HEK293 (cell line): ENCODE results near the gene NTMT1.

ENCODE experiments used
- CTCF ChIA-PET: fragments of 350-600 bp; formaldehyde crosslinking; extraction: SDS; loops from one replicate; lab custom pipeline; 2021; ENCODE audit warnings: antibody characterized with exemption; lab: Yijun Ruan, JAX
- POLR2A ChIA-PET: fragments of 300-600 bp; formaldehyde crosslinking; extraction: SDS; loops from one replicate; lab custom pipeline; 2020; ENCODE audit warnings: antibody characterized with exemption, inconsistent platforms; lab: Yijun Ruan, JAX
- H3K27ac ChIP-seq: fragments of 200-500 bp; sonication (Bioruptor generic); 2 replicates; pipeline ENCODE4 v1.5.1; 2014; ENCODE audit warnings: low read depth, low read length, control low read depth, inconsistent platforms; ENCODE audit errors: extremely low read depth
- H3K36me3 ChIP-seq, 2 experiments: fragments of 200-500 bp in 1 of 2; sonication (Bioruptor generic) in 1 of 2; 1 replicate in 1 of 2; 2 replicates in 1 of 2; pipeline ENCODE4 v1.5.1; 2014 to 2017; ENCODE audit warnings: inconsistent platforms in 2 of 2, low read length in 2 of 2; ENCODE audit not compliant: control insufficient read depth in 2 of 2, insufficient read depth in 1 of 2
- H3K4me1 ChIP-seq: fragments of 200-500 bp; sonication (Bioruptor generic); 2 replicates; pipeline ENCODE4 v1.5.1; 2014; ENCODE audit warnings: mild to moderate bottlenecking, low read length, inconsistent platforms; ENCODE audit not compliant: control insufficient read depth, insufficient read depth
- H3K4me3 ChIP-seq: 2 replicates; pipeline ENCODE4 v1.5.1; 2011; ENCODE audit warnings: low read depth, mild to moderate bottlenecking, control low read depth, low read length, moderate library complexity
- H3K9me3 ChIP-seq: fragments of 200-500 bp; sonication (Bioruptor generic); 2 replicates; pipeline ENCODE4 v1.5.1; 2014; ENCODE audit warnings: low read depth, low read length, inconsistent platforms; ENCODE audit not compliant: control insufficient read depth, insufficient read depth
- OVOL3 ChIP-seq: fragments of 450-650 bp; formaldehyde crosslinking; IDR thresholded peaks from 2 replicates; pipeline ENCODE4 v1.5.1; 2016; ENCODE audit warnings: missing biosample characterization, missing genetic modification characterization
- RBAK ChIP-seq: fragments of 450-650 bp; formaldehyde crosslinking; IDR thresholded peaks from 2 replicates; pipeline ENCODE4 v1.5.1; 2016; ENCODE audit warnings: missing biosample characterization, missing genetic modification characterization
- REPIN1 ChIP-seq: fragments of 450-650 bp; formaldehyde crosslinking; IDR thresholded peaks from 2 replicates; pipeline ENCODE4 v1.5.1; 2017; ENCODE audit warnings: missing biosample characterization, missing genetic modification characterization, low read depth
- SCRT2 ChIP-seq: fragments of 450-650 bp; formaldehyde crosslinking; IDR thresholded peaks from 2 replicates; pipeline ENCODE4 v1.5.1; 2016; ENCODE audit warnings: missing biosample characterization, missing genetic modification characterization
- SP2 ChIP-seq: fragments of 450-650 bp; formaldehyde crosslinking; IDR thresholded peaks from 2 replicates; pipeline ENCODE4 v1.5.1; 2016; ENCODE audit warnings: missing biosample characterization, missing genetic modification characterization
- ZBTB8A ChIP-seq: fragments of 450-650 bp; formaldehyde crosslinking; IDR thresholded peaks from 2 replicates; pipeline ENCODE4 v1.5.1; 2016; ENCODE audit warnings: missing biosample characterization, missing genetic modification characterization
- ZNF112 ChIP-seq: fragments of 450-650 bp; formaldehyde crosslinking; IDR thresholded peaks from 2 replicates; pipeline ENCODE4 v1.5.0; 2017; ENCODE audit warnings: missing biosample characterization, missing genetic modification characterization
- ZNF155 ChIP-seq: fragments of 450-650 bp; formaldehyde crosslinking; IDR thresholded peaks from 2 replicates; pipeline ENCODE4 v1.5.1; 2016; ENCODE audit warnings: missing biosample characterization, missing genetic modification characterization
- ZNF184 ChIP-seq: fragments of 450-650 bp; IDR thresholded peaks from 2 replicates; pipeline ENCODE4 v1.5.1; 2018; ENCODE audit warnings: missing biosample characterization, mild to moderate bottlenecking, missing genetic modification characterization
- ZNF239 ChIP-seq: fragments of 450-650 bp; formaldehyde crosslinking; IDR thresholded peaks from 2 replicates; pipeline ENCODE4 v1.5.1; 2016; ENCODE audit warnings: missing biosample characterization, missing genetic modification characterization
- ZNF24 ChIP-seq: fragments of 450-650 bp; formaldehyde crosslinking; IDR thresholded peaks from 2 replicates; pipeline ENCODE4 v1.5.1; 2016; ENCODE audit warnings: missing biosample characterization, missing genetic modification characterization
- ZNF37A ChIP-seq: fragments of 450-650 bp; IDR thresholded peaks from 2 replicates; pipeline ENCODE4 v1.5.1; 2018; ENCODE audit warnings: missing biosample characterization, missing genetic modification characterization
- ZNF394 ChIP-seq: fragments of 450-650 bp; formaldehyde crosslinking; IDR thresholded peaks from 2 replicates; pipeline ENCODE4 v1.5.1; 2016; ENCODE audit warnings: missing biosample characterization, missing genetic modification characterization, mild to moderate bottlenecking, moderate library complexity, borderline replicate concordance
- ZNF426 ChIP-seq: fragments of 450-650 bp; formaldehyde crosslinking; IDR thresholded peaks from 2 replicates; pipeline ENCODE4 v1.5.1; 2017; ENCODE audit warnings: missing biosample characterization, missing genetic modification characterization, mild to moderate bottlenecking, inconsistent platforms, moderate library complexity
- ZNF473 ChIP-seq: fragments of 450-650 bp; formaldehyde crosslinking; IDR thresholded peaks from 2 replicates; pipeline ENCODE4 v1.5.1; 2017; ENCODE audit warnings: missing biosample characterization, missing genetic modification characterization
- ZNF544 ChIP-seq: fragments of 450-650 bp; formaldehyde crosslinking; IDR thresholded peaks from 2 replicates; pipeline ENCODE4 v1.5.0; 2017; ENCODE audit warnings: missing biosample characterization, missing genetic modification characterization
- ZNF654 ChIP-seq: fragments of 450-650 bp; formaldehyde crosslinking; IDR thresholded peaks from 2 replicates; pipeline ENCODE4 v1.5.1; 2016; ENCODE audit warnings: low read depth, missing biosample characterization, missing genetic modification characterization
- TF ChIP-seq, protein P1 (sequence below): fragments of 450-650 bp; formaldehyde crosslinking; IDR thresholded peaks from 2 replicates; pipeline ENCODE4 v1.5.1; 2016; ENCODE audit warnings: missing biosample characterization, missing genetic modification characterization
- TF ChIP-seq, protein P2 (sequence below): fragments of 450-650 bp; formaldehyde crosslinking; IDR thresholded peaks from 2 replicates; pipeline ENCODE4 v1.5.1; 2016; ENCODE audit warnings: missing biosample characterization, missing genetic modification characterization
- TF ChIP-seq, protein P3 (sequence below): fragments of 450-650 bp; formaldehyde crosslinking; IDR thresholded peaks from 2 replicates; pipeline ENCODE4 v1.5.1; 2016; ENCODE audit warnings: missing biosample characterization, missing genetic modification characterization
- TF ChIP-seq, protein P4 (sequence below): fragments of 450-650 bp; formaldehyde crosslinking; IDR thresholded peaks from 2 replicates; pipeline ENCODE4 v1.5.1; 2016; ENCODE audit warnings: missing biosample characterization, missing genetic modification characterization
- TF ChIP-seq, protein P5 (sequence below): fragments of 450-650 bp; formaldehyde crosslinking; IDR thresholded peaks from 2 replicates; pipeline ENCODE4 v1.5.1; 2016; ENCODE audit warnings: missing biosample characterization, missing genetic modification characterization, low read depth
- TF ChIP-seq, protein P6 (sequence below): fragments of 450-650 bp; formaldehyde crosslinking; IDR thresholded peaks from 2 replicates; pipeline ENCODE4 v1.5.1; 2017; ENCODE audit warnings: missing biosample characterization, mild to moderate bottlenecking, missing genetic modification characterization, moderate library complexity

NTMT1 gene

DNA sequence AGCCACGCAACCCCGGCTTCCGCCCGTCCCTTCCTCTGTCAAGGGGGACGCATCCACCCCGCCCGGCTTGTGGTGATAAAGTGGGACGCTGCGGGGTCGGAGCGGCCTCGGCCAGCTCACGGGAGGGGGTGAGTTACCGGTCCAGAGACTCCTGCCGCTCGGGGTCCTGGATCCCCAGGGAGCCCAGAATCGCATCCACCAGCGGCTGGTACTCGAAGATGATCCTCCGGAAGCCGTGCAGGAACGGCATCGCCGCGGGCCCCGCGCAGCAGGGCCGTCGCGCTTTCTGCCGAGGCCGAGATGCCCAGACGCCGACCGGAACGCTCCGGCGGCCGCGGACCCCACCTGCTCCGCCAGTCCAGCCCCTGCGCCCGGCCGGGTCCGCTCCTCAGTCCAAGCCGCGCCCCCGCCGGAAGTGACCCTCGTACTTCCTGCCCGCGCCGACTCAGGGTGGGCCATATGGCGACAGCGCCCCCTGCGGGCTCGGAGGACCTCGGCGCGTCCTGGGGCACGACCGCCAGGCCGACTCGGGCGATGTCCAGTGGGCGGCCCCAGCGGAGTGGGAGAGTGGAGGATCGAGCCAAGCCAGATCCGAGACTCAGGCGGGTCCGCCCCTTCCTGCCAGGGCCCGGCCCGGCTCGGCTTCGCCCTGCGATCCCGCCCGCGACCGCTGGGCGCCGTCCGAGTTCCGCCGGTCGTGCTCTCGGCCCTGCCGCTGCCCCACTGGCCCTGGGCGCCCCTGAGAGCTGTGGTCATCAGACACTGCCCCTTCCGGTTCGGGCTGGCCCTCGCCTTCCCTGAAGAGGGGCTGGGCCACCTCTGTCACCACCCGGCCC, 16.0 kb downstream of the NTMT1 start, which contains the start of gene ASB6:
ASB6 (minus strand) TSS at position 402 of the 836 bp plus-strand sequence; CDS start at position 250, 152 bp downstream.
- CTCF ChIA-PET = interaction anchor here (0.5 to 3.6 kb wide), 38 partner anchors 10 to 517 kb away, joined by 3 to 30 read pairs (median 4); no protein-coding TSS in a partner anchor
- POLR2A ChIA-PET = interaction anchor here (0.6 to 1.2 kb wide), 2 partner anchors 71 to 96 kb away, joined by 3 read pairs; no protein-coding TSS in a partner anchor
- peaks cover 4 to 30% of the 10 kb centered on the region in 2 experiments; a peak in 1 of 3 replicates for H3K36me3 ChIP-seq
- H3K4me1 ChIP-seq = peaks cover 11% of the 10 kb centered on the region
- peak within 1 kb of the TSS; percentile 79 for H3K4me3 ChIP-seq
- no peaks in the 10 kb centered on the region for H3K9me3 ChIP-seq
- peak within 1 kb of the TSS; percentile 70 for H3K27ac ChIP-seq
- no peak for TF ChIP-seq ZNF239
- TF ChIP-seq OVOL3 (tag by site-specific recombination) = no peak
- no peak for TF ChIP-seq ZNF184
- 0 out of 2 replicates have a peak, but pooled peaks have one; percentile 31 for TF ChIP-seq SCRT2
- no peak for TF ChIP-seq RBAK (tag by site-specific recombination)
- peak; percentile 93 for TF ChIP-seq SP2 (tag by site-specific recombination)
- peak; percentile 56; the same call in 1 of the 2 replicates for TF ChIP-seq REPIN1
- peak; percentile 51; the same call in 1 of the 2 replicates for TF ChIP-seq ZNF24
- TF ChIP-seq, protein P1, sequence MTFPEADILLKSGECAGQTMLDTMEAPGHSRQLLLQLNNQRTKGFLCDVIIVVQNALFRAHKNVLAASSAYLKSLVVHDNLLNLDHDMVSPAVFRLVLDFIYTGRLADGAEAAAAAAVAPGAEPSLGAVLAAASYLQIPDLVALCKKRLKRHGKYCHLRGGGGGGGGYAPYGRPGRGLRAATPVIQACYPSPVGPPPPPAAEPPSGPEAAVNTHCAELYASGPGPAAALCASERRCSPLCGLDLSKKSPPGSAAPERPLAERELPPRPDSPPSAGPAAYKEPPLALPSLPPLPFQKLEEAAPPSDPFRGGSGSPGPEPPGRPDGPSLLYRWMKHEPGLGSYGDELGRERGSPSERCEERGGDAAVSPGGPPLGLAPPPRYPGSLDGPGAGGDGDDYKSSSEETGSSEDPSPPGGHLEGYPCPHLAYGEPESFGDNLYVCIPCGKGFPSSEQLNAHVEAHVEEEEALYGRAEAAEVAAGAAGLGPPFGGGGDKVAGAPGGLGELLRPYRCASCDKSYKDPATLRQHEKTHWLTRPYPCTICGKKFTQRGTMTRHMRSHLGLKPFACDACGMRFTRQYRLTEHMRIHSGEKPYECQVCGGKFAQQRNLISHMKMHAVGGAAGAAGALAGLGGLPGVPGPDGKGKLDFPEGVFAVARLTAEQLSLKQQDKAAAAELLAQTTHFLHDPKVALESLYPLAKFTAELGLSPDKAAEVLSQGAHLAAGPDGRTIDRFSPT = peak; percentile 82; the same call in 1 of the 2 replicates
- no peak for TF ChIP-seq ZNF426 (tag by site-specific recombination)
- TF ChIP-seq ZNF473 (tag by site-specific recombination) = no peak
- TF ChIP-seq ZNF112 (tag by site-specific recombination) = no peak
- TF ChIP-seq, protein P2, sequence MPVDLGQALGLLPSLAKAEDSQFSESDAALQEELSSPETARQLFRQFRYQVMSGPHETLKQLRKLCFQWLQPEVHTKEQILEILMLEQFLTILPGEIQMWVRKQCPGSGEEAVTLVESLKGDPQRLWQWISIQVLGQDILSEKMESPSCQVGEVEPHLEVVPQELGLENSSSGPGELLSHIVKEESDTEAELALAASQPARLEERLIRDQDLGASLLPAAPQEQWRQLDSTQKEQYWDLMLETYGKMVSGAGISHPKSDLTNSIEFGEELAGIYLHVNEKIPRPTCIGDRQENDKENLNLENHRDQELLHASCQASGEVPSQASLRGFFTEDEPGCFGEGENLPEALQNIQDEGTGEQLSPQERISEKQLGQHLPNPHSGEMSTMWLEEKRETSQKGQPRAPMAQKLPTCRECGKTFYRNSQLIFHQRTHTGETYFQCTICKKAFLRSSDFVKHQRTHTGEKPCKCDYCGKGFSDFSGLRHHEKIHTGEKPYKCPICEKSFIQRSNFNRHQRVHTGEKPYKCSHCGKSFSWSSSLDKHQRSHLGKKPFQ (tag by site-specific recombination) = no peak
- no peak for TF ChIP-seq ZNF544 (tag by site-specific recombination)
- TF ChIP-seq ZNF155 = no peak
- TF ChIP-seq, protein P3, sequence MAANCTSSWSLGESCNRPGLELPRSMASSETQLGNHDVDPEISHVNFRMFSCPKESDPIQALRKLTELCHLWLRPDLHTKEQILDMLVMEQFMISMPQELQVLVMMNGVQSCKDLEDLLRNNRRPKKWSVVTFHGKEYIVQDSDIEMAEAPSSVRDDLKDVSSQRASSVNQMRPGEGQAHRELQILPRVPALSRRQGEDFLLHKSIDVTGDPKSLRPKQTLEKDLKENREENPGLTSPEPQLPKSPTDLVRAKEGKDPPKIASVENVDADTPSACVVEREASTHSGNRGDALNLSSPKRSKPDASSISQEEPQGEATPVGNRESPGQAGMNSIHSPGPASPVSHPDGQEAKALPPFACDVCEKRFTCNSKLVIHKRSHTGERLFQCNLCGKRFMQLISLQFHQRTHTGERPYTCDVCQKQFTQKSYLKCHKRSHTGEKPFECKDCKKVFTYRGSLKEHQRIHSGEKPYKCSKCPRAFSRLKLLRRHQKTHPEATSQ (tag by site-specific recombination) = peak; percentile 94
- TF ChIP-seq, protein P4, sequence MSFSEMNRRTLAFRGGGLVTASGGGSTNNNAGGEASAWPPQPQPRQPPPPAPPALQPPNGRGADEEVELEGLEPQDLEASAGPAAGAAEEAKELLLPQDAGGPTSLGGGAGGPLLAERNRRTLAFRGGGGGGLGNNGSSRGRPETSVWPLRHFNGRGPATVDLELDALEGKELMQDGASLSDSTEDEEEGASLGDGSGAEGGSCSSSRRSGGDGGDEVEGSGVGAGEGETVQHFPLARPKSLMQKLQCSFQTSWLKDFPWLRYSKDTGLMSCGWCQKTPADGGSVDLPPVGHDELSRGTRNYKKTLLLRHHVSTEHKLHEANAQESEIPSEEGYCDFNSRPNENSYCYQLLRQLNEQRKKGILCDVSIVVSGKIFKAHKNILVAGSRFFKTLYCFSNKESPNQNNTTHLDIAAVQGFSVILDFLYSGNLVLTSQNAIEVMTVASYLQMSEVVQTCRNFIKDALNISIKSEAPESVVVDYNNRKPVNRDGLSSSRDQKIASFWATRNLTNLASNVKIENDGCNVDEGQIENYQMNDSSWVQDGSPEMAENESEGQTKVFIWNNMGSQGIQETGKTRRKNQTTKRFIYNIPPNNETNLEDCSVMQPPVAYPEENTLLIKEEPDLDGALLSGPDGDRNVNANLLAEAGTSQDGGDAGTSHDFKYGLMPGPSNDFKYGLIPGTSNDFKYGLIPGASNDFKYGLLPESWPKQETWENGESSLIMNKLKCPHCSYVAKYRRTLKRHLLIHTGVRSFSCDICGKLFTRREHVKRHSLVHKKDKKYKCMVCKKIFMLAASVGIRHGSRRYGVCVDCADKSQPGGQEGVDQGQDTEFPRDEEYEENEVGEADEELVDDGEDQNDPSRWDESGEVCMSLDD (tag by site-specific recombination) = no peak
- TF ChIP-seq, protein P5, sequence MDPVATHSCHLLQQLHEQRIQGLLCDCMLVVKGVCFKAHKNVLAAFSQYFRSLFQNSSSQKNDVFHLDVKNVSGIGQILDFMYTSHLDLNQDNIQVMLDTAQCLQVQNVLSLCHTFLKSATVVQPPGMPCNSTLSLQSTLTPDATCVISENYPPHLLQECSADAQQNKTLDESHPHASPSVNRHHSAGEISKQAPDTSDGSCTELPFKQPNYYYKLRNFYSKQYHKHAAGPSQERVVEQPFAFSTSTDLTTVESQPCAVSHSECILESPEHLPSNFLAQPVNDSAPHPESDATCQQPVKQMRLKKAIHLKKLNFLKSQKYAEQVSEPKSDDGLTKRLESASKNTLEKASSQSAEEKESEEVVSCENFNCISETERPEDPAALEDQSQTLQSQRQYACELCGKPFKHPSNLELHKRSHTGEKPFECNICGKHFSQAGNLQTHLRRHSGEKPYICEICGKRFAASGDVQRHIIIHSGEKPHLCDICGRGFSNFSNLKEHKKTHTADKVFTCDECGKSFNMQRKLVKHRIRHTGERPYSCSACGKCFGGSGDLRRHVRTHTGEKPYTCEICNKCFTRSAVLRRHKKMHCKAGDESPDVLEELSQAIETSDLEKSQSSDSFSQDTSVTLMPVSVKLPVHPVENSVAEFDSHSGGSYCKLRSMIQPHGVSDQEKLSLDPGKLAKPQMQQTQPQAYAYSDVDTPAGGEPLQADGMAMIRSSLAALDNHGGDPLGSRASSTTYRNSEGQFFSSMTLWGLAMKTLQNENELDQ (tag by site-specific recombination) = no peak
- TF ChIP-seq ZBTB8A = peak; percentile 86
- peak; percentile 80 for TF ChIP-seq ZNF394
- TF ChIP-seq, protein P6, sequence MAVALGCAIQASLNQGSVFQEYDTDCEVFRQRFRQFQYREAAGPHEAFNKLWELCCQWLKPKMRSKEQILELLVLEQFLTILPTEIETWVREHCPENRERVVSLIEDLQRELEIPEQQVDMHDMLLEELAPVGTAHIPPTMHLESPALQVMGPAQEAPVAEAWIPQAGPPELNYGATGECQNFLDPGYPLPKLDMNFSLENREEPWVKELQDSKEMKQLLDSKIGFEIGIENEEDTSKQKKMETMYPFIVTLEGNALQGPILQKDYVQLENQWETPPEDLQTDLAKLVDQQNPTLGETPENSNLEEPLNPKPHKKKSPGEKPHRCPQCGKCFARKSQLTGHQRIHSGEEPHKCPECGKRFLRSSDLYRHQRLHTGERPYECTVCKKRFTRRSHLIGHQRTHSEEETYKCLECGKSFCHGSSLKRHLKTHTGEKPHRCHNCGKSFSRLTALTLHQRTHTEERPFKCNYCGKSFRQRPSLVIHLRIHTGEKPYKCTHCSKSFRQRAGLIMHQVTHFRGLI = peak; percentile 47; the same call in 1 of the 2 replicates
- peak; percentile 44 for TF ChIP-seq ZNF654
- no peak for TF ChIP-seq ZNF37A (tag by site-specific recombination)
